ENCODE measurements around the gene CDHR2.
A peak's percentile ranks its signal among the peaks of the same experiment; 100 is the strongest.

The CDHR2 gene

DNA sequence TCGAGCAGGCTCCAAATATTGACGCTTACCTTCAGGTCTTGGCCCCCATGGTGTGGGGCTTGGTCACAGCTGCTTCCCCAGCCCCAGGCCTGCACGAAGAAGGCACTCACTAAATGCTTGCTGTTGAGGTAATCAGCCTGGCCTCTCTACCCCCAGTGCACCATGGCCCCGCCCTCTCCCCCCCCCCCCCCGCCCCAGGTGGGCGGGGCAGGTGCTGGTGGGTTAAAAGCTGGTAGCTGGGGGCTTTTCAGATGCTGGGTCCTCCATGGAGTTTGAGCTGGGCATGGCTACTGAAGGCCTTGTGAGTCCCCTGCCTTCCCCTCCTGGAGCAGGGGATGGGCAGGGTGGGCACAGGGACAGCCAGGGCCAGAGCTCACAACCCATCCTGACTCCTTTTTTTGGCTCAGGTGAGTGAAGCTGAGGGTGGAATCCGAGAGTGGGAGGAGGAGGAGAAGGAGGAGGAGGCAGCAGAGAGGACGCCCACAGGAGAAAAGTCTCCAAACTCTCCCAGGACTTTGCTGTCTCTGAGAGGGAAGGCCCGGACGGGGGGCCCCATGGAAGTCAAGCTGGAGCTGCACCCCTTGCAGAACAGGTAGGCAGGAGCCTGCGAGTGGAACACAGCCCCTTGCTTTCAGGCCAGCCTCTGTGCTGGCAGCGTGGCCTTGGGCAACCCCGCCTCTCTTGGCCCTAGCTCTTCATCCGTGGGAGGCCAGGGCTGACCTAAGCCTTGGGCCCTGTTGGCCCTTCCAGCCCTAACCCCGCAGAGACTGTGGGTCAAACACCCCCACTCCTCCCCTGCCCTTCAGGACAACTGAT is 93.7 kb downstream of the CDHR2 start:
- H3K4me2 ChIP-seq: 0 out of 2 replicates have a peak overlapping the region, but pooled peaks have one; percentile 56
- no peaks in the 10 kb centered on the region for H3K27me3 ChIP-seq
- H4K20me1 ChIP-seq: 0 out of 2 replicates have a peak, but pooled peaks cover under 1% of the 10 kb centered on the region
- H3K4me3 ChIP-seq: no peak overlapping the region
- peaks cover 46% of the 10 kb centered on the region for H3K4me1 ChIP-seq
- H3K27ac ChIP-seq: no peak overlapping the region
- no peaks in the 10 kb centered on the region for H3K36me3 ChIP-seq
- H3K9ac ChIP-seq: no peak overlapping the region
- no peaks in the 10 kb centered on the region for H3K9me3 ChIP-seq
- TF ChIP-seq Cebpa-rat (IDR thresholded peaks at IDR 0.05): no peak

GRCh38 chr5:176643491-176644219 is 94.5 kb downstream of the CDHR2 start:
- H3K36me3 ChIP-seq: no peaks in the 10 kb centered on the region
- no peak overlapping the region for H3K4me3 ChIP-seq
- H3K9ac ChIP-seq: no peak overlapping the region
- H3K27ac ChIP-seq: no peak overlapping the region
- no peaks in the 10 kb centered on the region for H3K27me3 ChIP-seq
- H4K20me1 ChIP-seq: peaks cover 8% of the 10 kb centered on the region
- peaks cover 53% of the 10 kb centered on the region for H3K4me1 ChIP-seq
- peak overlapping the region; percentile 56 for H3K4me2 ChIP-seq
- no peak for TF ChIP-seq Cebpa-rat (IDR thresholded peaks at IDR 0.05)
- H3K9me3 ChIP-seq: no peaks in the 10 kb centered on the region

GRCh38 chr5:176644294-176644693 is 95.2 kb downstream of the CDHR2 start:
- Histone ChIP-seq H3K36me3 (no peaks in the 10 kb centered on the region), H3K27ac (no peak overlapping the region), H3K9me3 (no peaks in the 10 kb centered on the region), H4K20me1 (peaks cover 14% of the 10 kb centered on the region), H3K4me1 (peaks cover 59% of the 10 kb centered on the region), H3K4me2 (peak overlapping the region; percentile 56), H3K4me3 (no peak overlapping the region), H3K9ac (0 out of 2 replicates have a peak overlapping the region, but pooled peaks have one; percentile 7), H3K27me3 (no peaks in the 10 kb centered on the region)
- no peak for TF ChIP-seq Cebpa-rat (IDR thresholded peaks at IDR 0.05)

GRCh38 chr5:176644878-176645670 is 95.9 kb downstream of the CDHR2 start:
- no peak for TF ChIP-seq Cebpa-rat (IDR thresholded peaks at IDR 0.05)
- Histone ChIP-seq H3K27ac (no peak overlapping the region), H3K4me3 (no peak overlapping the region), H3K9ac (0 out of 2 replicates have a peak overlapping the region, but pooled peaks have one; percentile 7), H4K20me1 (peaks cover 22% of the 10 kb centered on the region), H3K4me1 (peaks cover 59% of the 10 kb centered on the region), H3K36me3 (no peaks in the 10 kb centered on the region), H3K27me3 (no peaks in the 10 kb centered on the region), H3K9me3 (no peaks in the 10 kb centered on the region), H3K4me2 (peak overlapping the region; percentile 56)

All from BLaER1 (cell line).